ENCODE results near the gene SARNP.
A peak's percentile ranks its signal among the peaks of the same experiment; 100 is the strongest.

Gene SARNP

DNA sequence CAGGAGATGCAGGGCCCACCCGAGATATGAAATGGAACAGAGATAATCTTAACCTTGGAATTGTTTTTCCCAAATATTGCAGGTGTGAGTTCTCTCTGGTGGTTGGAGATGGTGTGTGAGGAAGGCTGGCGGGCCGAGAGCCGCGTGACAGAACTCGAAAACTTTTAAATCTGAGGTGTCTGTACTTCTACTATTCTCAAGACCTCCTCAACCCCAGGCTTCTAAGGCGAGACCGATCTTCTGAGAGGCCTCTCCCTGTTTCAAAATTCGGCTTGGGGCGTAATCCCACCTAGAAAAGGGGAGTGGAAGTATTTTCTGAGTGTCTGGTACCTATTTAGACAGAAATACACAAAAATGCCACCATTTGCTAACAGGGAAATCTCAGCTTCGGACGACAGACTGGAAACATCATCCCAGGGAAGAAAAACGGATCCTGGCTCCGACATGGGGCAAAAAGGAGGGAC is 611 bp downstream of the SARNP start:
- no peaks in the 10 kb centered on the region for H3K9me3 ChIP-seq (ENCODE audit: control insufficient read depth, insufficient read depth, low read length)
- peak overlapping the region; percentile 100 for H3K4me3 ChIP-seq (ENCODE audit: low read depth, low read length)

GRCh38 chr12:55815473-55815872 is 2.1 kb downstream of the SARNP start:
- peaks cover 15% of the 10 kb centered on the region for H3K4me1 ChIP-seq (ENCODE audit: control insufficient read depth, insufficient read depth, low read length)
- no peaks in the 10 kb centered on the region for H3K9me3 ChIP-seq (ENCODE audit: control insufficient read depth, insufficient read depth, low read length)
- no peak overlapping the region for H3K9ac ChIP-seq (ENCODE audit: low read depth, low read length)
- H3K4me3 ChIP-seq (ENCODE audit: low read depth, low read length), result no peak overlapping the region
- peaks cover 6% of the 10 kb centered on the region for H3K36me3 ChIP-seq (ENCODE audit: control insufficient read depth, insufficient read depth, low read length)
- H3K27me3 ChIP-seq (ENCODE audit: control insufficient read depth, insufficient read depth, low read length), result no peaks in the 10 kb centered on the region

More for the DNA sequence above, 611 bp downstream of the SARNP start:
- H3K36me3 ChIP-seq (ENCODE audit: control insufficient read depth, insufficient read depth, low read length), result peaks cover 6% of the 10 kb centered on the region
- no peaks in the 10 kb centered on the region for H3K27me3 ChIP-seq (ENCODE audit: control insufficient read depth, insufficient read depth, low read length)
- H3K4me1 ChIP-seq (ENCODE audit: control insufficient read depth, insufficient read depth, low read length), result peaks cover 11% of the 10 kb centered on the region
- peak overlapping the region; percentile 99 for H3K9ac ChIP-seq (ENCODE audit: low read depth, low read length)

DNA sequence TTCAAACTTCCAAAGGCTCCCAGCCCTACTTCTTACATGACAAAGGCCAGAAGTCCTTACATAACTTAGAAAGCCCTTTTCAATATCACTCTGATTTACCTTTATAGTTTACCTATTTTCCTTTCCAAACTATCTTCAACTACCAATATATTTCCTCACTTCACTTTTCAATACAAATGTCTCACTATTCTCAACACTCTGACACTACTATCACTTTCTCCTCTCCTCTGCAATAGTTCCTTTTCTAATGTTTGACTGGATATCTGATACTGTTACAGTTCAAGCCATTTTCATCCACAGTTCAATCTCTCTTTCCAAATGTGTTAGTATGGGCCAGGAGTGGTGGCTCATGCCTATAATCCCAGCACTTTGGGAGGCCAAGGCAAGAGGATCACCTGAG is 3.3 kb downstream of the SARNP start:
- peaks cover 15% of the 10 kb centered on the region for H3K4me1 ChIP-seq (ENCODE audit: control insufficient read depth, insufficient read depth, low read length)
- no peaks in the 10 kb centered on the region for H3K9me3 ChIP-seq (ENCODE audit: control insufficient read depth, insufficient read depth, low read length)
- no peaks in the 10 kb centered on the region for H3K27me3 ChIP-seq (ENCODE audit: control insufficient read depth, insufficient read depth, low read length)
- peaks cover 2% of the 10 kb centered on the region for H3K36me3 ChIP-seq (ENCODE audit: control insufficient read depth, insufficient read depth, low read length)
- no peak overlapping the region for H3K4me3 ChIP-seq (ENCODE audit: low read depth, low read length)
- H3K9ac ChIP-seq (ENCODE audit: low read depth, low read length), result peak overlapping the region; percentile 6

- Histone ChIP-seq H3K9ac (ENCODE audit: low read depth, low read length) (no peak overlapping the region), H3K27me3 (ENCODE audit: control insufficient read depth, insufficient read depth, low read length) (no peaks in the 10 kb centered on the region), H3K4me3 (ENCODE audit: low read depth, low read length) (no peak overlapping the region), H3K4me1 (ENCODE audit: control insufficient read depth, insufficient read depth, low read length) (peaks cover 15% of the 10 kb centered on the region), H3K9me3 (ENCODE audit: control insufficient read depth, insufficient read depth, low read length) (no peaks in the 10 kb centered on the region), H3K36me3 (ENCODE audit: control insufficient read depth, insufficient read depth, low read length) (peaks cover 4% of the 10 kb centered on the region)
Observed at GRCh38 chr12:55812088-55812487, 5.4 kb downstream of the SARNP start.

GRCh38 chr12:55809274-55809673 is 8.2 kb downstream of the SARNP start:
- Histone ChIP-seq H3K4me1 (ENCODE audit: control insufficient read depth, insufficient read depth, low read length) (peaks cover 10% of the 10 kb centered on the region), H3K27me3 (ENCODE audit: control insufficient read depth, insufficient read depth, low read length) (no peaks in the 10 kb centered on the region), H3K9me3 (ENCODE audit: control insufficient read depth, insufficient read depth, low read length) (no peaks in the 10 kb centered on the region), H3K36me3 (ENCODE audit: control insufficient read depth, insufficient read depth, low read length) (peaks cover 4% of the 10 kb centered on the region), H3K4me3 (ENCODE audit: low read depth, low read length) (no peak overlapping the region), H3K9ac (ENCODE audit: low read depth, low read length) (no peak overlapping the region)

- H3K27me3 ChIP-seq (ENCODE audit: control insufficient read depth, insufficient read depth, low read length), result no peaks in the 10 kb centered on the region
- no peak overlapping the region for H3K9ac ChIP-seq (ENCODE audit: low read depth, low read length)
- H3K9me3 ChIP-seq (ENCODE audit: control insufficient read depth, insufficient read depth, low read length), result no peaks in the 10 kb centered on the region
- peaks cover 4% of the 10 kb centered on the region for H3K36me3 ChIP-seq (ENCODE audit: control insufficient read depth, insufficient read depth, low read length)
- peaks cover 5% of the 10 kb centered on the region for H3K4me1 ChIP-seq (ENCODE audit: control insufficient read depth, insufficient read depth, low read length)
- H3K4me3 ChIP-seq (ENCODE audit: low read depth, low read length), result no peak overlapping the region
Observed at GRCh38 chr12:55806982-55807381, 10.5 kb downstream of the SARNP start.

DNA sequence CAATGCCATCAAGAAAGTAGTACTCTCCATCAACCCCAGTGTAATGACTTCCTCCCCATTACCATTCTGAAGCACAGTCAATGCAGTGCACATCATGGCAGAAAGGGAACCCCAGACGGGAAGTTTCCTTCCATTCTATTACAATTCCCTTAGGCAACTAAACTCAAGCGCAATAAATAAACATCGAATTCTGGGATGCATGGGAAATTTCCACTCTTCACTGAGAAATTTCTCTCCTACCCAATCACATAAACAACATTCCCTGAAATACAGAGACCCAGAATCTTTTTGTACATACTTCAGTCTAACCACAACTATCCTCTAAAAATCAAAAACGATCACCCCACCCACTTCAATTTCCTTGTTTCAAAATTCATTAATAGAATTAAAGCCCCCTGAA is 20.0 kb downstream of the SARNP start:
- H3K9ac ChIP-seq (ENCODE audit: low read depth, low read length), result no peak overlapping the region
- H3K9me3 ChIP-seq (ENCODE audit: control insufficient read depth, insufficient read depth, low read length), result no peaks in the 10 kb centered on the region
- H3K4me3 ChIP-seq (ENCODE audit: low read depth, low read length), result no peak overlapping the region
- H3K27me3 ChIP-seq (ENCODE audit: control insufficient read depth, insufficient read depth, low read length), result no peaks in the 10 kb centered on the region
- peaks cover 11% of the 10 kb centered on the region for H3K36me3 ChIP-seq (ENCODE audit: control insufficient read depth, insufficient read depth, low read length)
- no peaks in the 10 kb centered on the region for H3K4me1 ChIP-seq (ENCODE audit: control insufficient read depth, insufficient read depth, low read length)

DNA sequence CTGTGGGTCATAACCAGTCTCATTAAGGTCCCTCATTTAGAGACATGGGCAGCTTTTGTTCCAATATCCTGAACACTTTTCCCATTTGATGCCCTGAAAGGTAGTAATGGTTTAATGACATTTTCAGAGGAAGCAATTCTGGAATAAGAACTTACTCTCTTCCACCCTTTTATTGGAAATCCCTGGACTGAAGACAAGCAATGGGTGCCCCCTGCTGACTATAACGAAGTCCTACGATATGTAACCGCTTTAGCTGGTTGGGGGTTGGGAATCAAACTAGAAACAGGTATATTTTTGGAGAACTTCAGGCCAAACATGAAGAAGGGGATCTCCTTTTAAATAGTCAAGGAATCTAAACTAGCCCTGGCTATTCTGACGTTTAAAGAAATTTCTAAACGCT is 20.5 kb downstream of the SARNP start:
- H3K36me3 ChIP-seq (ENCODE audit: control insufficient read depth, insufficient read depth, low read length), result peaks cover 11% of the 10 kb centered on the region
- H3K4me1 ChIP-seq (ENCODE audit: control insufficient read depth, insufficient read depth, low read length), result no peaks in the 10 kb centered on the region
- no peaks in the 10 kb centered on the region for H3K9me3 ChIP-seq (ENCODE audit: control insufficient read depth, insufficient read depth, low read length)
- no peaks in the 10 kb centered on the region for H3K27me3 ChIP-seq (ENCODE audit: control insufficient read depth, insufficient read depth, low read length)
- H3K9ac ChIP-seq (ENCODE audit: low read depth, low read length), result no peak overlapping the region
- H3K4me3 ChIP-seq (ENCODE audit: low read depth, low read length), result no peak overlapping the region

GRCh38 chr12:55795950-55796349 is 21.6 kb downstream of the SARNP start:
- Histone ChIP-seq H3K4me1 (ENCODE audit: control insufficient read depth, insufficient read depth, low read length) (no peaks in the 10 kb centered on the region), H3K36me3 (ENCODE audit: control insufficient read depth, insufficient read depth, low read length) (peaks cover 11% of the 10 kb centered on the region), H3K4me3 (ENCODE audit: low read depth, low read length) (no peak overlapping the region), H3K9ac (ENCODE audit: low read depth, low read length) (no peak overlapping the region), H3K27me3 (ENCODE audit: control insufficient read depth, insufficient read depth, low read length) (no peaks in the 10 kb centered on the region), H3K9me3 (ENCODE audit: control insufficient read depth, insufficient read depth, low read length) (no peaks in the 10 kb centered on the region)

DNA sequence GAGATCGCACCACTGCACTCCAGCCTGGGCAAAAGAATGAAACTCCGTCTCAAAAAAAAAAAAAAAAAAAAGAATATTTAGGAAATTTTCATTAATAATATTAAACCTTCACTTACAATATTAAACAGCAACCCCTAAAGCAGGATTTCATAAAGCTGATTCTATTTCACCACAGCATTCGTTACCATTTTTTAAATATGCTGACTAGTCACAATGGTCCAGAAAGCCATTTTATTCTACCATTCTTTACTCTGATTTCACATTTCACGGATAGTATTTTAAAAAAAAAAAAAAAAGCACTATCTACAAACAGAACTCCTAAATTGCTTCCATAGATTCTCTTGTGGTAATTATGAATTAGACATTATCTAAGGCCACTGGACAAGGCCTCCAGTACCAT is 27.6 kb downstream of the SARNP start:
- Histone ChIP-seq H3K9ac (ENCODE audit: low read depth, low read length) (no peak overlapping the region), H3K4me1 (ENCODE audit: control insufficient read depth, insufficient read depth, low read length) (no peaks in the 10 kb centered on the region), H3K27me3 (ENCODE audit: control insufficient read depth, insufficient read depth, low read length) (no peaks in the 10 kb centered on the region), H3K4me3 (ENCODE audit: low read depth, low read length) (no peak overlapping the region), H3K36me3 (ENCODE audit: control insufficient read depth, insufficient read depth, low read length) (peaks cover 28% of the 10 kb centered on the region), H3K9me3 (ENCODE audit: control insufficient read depth, insufficient read depth, low read length) (no peaks in the 10 kb centered on the region)

GRCh38 chr12:55789171-55789570 is 28.4 kb downstream of the SARNP start:
- Histone ChIP-seq H3K4me1 (ENCODE audit: control insufficient read depth, insufficient read depth, low read length) (no peaks in the 10 kb centered on the region), H3K9me3 (ENCODE audit: control insufficient read depth, insufficient read depth, low read length) (no peaks in the 10 kb centered on the region), H3K36me3 (ENCODE audit: control insufficient read depth, insufficient read depth, low read length) (peaks cover 28% of the 10 kb centered on the region), H3K9ac (ENCODE audit: low read depth, low read length) (no peak overlapping the region), H3K4me3 (ENCODE audit: low read depth, low read length) (no peak overlapping the region), H3K27me3 (ENCODE audit: control insufficient read depth, insufficient read depth, low read length) (no peaks in the 10 kb centered on the region)

GRCh38 chr12:55788546-55788945 is 29.0 kb downstream of the SARNP start:
- no peaks in the 10 kb centered on the region for H3K27me3 ChIP-seq (ENCODE audit: control insufficient read depth, insufficient read depth, low read length)
- H3K4me3 ChIP-seq (ENCODE audit: low read depth, low read length), result no peak overlapping the region
- no peaks in the 10 kb centered on the region for H3K4me1 ChIP-seq (ENCODE audit: control insufficient read depth, insufficient read depth, low read length)
- H3K36me3 ChIP-seq (ENCODE audit: control insufficient read depth, insufficient read depth, low read length), result peaks cover 25% of the 10 kb centered on the region
- no peak overlapping the region for H3K9ac ChIP-seq (ENCODE audit: low read depth, low read length)
- H3K9me3 ChIP-seq (ENCODE audit: control insufficient read depth, insufficient read depth, low read length), result no peaks in the 10 kb centered on the region

DNA sequence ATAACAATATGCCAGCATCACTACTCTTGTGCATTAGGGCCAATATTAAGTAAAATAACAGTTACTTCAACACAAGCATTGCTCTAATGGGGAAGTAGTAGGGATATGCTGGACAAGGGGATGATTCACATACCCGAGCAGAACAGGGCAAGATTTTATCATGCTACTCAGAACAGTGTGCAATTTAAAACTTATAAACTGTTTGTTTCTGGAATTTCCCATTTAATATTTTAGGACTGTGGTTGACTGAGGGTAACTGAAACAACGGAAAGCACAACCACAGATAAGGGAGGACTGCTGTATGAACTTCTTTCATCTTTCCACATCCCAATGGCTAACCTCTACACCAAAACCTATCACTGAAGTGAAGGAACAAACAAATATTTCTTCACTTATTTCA is 36.8 kb downstream of the SARNP start:
- Histone ChIP-seq H3K9me3 (ENCODE audit: control insufficient read depth, insufficient read depth, low read length) (no peaks in the 10 kb centered on the region), H3K36me3 (ENCODE audit: control insufficient read depth, insufficient read depth, low read length) (peaks cover 12% of the 10 kb centered on the region), H3K9ac (ENCODE audit: low read depth, low read length) (no peak overlapping the region), H3K4me3 (ENCODE audit: low read depth, low read length) (no peak overlapping the region), H3K27me3 (ENCODE audit: control insufficient read depth, insufficient read depth, low read length) (no peaks in the 10 kb centered on the region), H3K4me1 (ENCODE audit: control insufficient read depth, insufficient read depth, low read length) (no peaks in the 10 kb centered on the region)

Measured in iPS-15b (cell line).